HG03196 (cell line): ENCODE data around the gene BYSL.
A peak's percentile ranks its signal among the peaks of the same experiment; 100 is the strongest.
"Not testable (repeated sequence)": the region's sequence is repeated elsewhere in the genome, so short reads cannot be mapped to it uniquely, and the experiment has no call there.

ENCODE experiments used
- ATAC-seq: cut with Tn5 transposase; IDR thresholded peaks from one replicate; pipeline ENCODE4 v1.9.1; 2021; ENCODE audit not compliant: unreplicated experiment

Gene BYSL

DNA sequence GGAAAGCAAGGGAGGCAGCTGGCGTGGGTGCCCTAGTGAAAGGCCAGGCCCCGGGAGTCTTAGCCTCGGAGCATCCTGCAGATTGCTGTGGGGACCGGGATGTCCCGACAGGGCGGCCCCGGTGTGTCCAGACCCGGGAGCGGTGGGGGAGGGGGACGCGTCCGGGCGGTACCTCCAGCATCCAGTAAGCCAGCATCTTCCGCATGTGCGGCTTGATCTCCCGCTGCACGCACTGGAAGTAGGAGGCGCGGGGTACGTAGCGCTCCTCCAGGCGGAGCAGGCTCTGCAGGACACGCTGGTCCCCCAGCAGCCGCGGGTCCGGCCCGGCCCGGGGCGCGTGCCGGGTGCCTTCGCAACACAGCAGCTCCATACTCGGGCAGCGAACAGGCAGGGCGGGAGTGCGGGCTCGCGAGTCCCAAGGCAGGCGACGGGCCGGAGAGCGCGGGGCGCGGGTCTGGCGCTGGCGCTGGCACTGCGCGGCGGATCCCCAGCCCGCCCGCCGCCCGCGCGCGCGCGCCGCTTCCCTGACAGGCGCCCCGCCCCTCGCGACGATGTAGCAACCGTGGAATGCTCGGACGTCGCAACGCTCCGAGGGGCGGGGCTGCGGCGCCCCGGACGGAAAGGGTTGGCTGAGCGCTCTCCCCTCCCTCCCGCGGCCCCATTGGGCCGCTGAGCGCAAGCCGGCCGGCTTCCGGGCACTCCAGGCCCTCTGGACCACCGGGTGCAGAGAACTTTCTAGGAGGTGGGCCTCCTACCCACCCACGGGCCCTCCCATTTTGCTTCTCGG, 20.2 kb downstream of the BYSL start, which contains the start of gene CCND3:
TSS of gene CCND3 (minus strand) at position 529 of the 787 bp plus-strand sequence. CDS start at position 370, 159 bp downstream.
- ATAC-seq = peak; percentile 67

DNA sequence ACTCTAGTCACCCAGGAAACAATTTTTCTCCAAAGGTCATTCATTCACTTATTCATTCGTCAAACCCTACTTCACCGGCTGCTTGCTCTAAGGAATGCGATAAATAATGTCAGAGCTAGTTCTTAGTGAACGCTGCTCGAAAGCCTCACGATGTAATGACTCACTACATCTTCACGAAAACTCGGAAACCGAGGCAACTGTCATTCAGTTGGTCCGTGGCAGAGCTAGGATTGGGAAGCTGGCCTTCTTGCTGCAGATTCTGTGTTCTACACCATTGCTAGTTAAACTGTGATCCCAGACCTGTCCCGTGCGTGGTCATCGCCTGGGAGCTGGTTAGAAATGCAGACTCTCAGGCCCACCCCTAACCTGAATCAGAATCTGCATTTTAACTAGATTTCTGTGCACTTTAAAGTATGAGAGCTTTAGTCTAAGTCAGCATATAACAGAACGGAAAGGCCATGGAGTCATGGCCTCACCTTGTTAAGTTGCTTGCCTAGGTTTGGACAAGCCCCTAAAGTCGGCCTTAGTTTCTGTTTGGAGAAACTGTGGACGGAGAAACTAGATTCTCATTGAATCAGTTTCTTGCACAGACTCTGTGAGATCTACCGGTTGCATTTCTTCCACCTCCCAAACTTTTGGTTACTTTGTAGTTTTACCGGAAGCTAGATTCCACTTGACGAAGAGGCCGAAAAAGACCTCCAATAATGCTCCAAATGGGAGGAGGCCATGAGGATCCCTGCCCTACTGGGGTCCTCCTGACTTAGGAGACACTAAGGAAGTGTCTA, 21.0 kb downstream of the BYSL start:
- ATAC-seq = peak; percentile 4

DNA sequence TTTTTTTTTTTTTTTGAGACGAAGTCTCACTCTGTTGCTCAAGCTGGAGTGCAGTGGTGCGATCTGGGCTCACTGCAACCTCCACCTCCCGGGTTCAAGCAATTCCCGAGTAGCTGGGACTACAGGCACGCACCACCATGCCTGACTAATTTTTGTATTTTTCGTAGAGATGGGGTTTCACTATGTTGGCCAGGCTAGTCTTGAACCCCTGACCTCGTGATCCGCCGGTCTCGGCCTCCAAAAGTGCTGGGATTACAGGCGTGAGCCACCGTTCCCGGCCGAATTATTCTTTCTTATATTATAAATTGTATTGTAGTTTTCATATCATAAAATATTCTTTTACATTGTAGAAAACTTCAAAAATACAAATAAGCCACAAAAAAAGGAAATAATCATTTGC, 21.6 kb downstream of the BYSL start:
- not testable (repeated sequence) for ATAC-seq

DNA sequence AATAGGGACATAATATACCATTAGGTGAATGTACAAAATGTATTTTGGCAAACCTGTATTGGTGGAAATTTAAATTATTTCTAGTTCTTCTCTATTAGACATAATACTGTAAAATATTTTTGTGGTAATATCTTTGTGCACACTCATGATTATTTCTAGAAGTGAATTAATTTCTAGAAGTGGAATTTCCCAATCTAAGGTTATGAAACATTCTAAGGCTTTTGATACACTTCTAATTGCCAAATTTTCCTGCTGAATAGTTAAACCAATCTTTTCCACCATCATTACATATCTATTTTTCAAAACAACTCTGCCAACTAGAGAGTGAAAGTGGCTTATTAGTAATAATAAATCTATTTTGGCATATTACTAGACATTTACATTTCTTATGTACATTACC, 22.2 kb downstream of the BYSL start:
- no peak for ATAC-seq

DNA sequence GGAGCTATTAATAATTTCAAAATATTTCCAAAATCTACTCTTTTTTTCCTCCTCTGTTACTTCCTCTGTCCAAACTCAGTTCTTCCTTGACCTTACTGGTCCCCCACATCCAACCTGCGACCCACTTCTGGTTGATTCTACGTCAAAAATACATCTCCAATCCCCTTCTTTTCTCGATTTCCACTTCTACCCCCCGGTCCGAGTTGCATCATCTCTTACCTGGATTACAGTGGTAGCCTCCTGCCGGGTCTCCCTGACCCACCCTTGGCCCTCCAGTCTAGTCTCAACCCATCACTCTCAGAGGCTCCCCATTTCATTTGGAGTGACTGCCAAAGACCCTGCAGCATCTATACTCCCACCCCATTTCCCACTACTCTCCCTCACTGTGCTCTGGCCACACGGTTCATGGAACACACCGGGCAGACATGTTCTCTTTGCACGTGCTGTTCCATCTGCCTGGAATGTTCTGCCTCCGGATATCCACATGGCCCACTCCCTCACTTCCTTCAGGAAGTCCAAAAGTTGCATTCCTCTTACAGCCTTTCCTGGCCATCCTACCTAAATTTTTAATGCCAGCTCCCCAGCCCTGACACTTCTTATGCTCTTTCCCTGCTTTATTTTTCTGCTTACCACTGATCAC, 26.4 kb downstream of the BYSL start:
- no peak for ATAC-seq

DNA sequence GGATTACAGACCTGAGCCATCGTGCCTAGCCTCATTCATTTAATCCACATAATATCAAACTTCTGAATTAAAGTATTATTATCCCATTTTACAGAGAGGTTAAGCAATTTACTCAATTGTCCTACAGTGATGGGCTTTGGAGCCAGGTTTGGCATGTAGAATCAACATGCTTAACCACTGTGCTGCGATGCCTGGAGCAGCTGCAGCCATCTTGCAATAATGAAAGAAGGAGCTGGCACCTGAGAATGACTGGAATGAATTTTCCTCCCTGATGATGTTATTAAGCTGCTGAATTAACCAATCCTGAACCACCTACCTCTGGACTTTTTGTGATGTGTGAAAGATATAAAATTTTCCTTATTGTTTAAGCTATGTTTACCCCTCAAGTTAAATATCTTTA, 33.4 kb downstream of the BYSL start:
- ATAC-seq = no peak

DNA sequence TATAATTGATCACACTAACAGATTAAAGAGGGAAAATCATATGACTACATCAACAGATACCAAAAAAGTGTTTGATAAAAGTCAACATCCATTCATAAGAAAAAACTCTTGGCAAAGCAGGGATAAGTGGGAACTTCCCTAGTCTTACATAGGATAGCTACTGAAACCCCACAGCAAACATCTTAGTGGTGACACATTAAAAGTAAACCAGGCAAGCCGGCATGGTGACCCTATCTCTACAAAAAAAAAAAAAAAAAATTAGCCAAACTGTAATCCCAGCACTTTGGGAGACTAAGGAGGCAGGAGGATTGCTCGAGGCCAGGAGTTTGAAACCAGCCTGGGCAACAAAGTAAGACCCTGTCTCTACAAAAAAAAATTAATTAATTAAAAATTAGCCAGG, 34.1 kb downstream of the BYSL start:
- no peak for ATAC-seq

DNA sequence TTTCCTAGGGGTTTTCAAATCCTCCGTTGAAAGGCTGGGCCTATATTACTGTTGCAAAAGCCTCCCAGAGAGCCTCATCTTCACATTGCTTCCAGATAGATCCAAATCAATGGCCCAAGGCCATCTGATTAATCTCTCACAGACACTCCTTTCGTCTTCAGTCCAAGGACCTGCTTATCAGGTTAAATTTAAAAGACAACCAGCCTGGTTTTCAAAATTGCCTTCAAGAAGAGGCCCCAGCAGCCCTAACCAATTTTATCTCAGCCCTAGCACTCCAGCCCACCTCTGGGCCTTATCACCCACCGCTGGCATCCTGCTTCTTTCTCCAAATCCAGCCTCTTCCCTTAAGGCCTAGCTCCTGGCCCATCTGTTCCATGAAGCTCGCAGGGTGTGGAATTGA, 35.8 kb downstream of the BYSL start:
- ATAC-seq = no peak

DNA sequence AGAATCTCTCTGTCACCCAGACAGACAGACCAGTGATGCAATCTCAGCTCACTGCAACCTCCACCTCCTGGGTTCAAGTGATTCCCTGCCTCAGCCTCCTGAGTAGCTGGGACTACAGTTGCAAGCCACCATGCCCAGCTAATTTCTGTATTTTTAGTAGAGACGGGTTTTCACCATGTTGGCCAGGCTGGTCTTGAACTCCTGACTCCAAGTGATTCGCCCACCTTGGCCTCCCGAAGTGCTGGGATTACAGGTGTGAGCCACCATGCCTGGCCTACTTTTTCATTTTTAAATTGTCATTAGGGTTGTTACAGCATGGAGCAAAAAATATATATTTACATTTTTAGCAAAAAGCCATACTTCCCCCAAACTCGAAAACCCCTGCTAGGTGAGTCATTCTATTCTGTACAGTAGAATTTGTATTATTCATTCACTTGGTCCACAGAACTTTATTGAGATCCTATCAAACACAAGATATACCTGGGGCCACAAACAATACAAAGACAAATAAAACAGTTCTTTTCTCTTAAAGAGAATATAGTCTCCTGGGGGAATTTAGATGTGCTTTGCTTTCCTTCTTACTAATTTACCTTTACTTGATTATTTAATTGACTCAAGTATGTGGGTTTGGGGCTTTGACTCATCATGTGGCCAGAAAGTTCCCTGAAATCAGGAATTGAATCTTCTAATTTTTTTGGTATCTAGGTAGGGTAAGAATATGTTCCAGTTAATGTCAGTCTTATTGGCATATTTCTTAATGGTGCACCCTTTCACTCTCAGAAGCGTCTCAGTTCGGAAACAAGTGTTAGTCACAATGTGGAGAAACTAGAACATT, 36.9 kb downstream of the BYSL start:
- no peak for ATAC-seq

DNA sequence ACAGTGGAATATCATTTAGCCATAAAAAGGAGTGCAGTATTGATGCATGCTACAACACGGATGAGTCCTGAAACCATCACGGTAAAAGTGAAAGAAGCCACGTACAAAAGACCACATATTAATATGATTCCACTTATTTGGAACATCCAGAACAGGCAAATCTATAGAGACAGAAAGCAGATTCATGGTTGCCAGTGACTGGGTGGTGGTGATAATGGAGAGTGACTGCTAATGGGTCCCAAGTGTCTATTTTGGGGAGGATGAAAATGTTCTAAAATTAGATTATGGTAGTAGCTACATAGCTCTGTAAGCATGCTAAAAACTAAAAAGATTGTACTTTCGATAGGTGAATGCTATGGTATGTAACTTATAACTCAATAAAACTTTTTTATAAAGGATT, 38.7 kb downstream of the BYSL start:
- ATAC-seq = no peak

DNA sequence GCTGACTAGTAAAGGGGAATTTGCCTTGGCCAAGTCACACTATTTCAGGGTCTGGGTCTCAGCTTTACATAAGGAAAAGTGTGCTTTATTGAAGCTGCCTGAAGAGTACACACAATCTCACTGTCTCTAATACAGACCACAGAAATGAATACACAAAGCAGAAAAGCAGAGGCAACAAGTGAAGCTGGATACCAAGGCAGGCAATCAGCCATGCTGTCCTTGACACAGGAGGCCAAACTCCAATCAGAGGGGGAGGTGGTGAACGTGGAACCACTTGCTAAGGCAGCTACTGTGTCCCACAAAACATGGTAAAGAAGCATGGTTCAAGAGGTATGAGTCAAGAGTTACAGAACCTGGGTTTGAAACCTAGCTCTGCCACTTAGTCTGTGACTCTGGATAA, 42.1 kb downstream of the BYSL start:
- ATAC-seq = no peak

DNA sequence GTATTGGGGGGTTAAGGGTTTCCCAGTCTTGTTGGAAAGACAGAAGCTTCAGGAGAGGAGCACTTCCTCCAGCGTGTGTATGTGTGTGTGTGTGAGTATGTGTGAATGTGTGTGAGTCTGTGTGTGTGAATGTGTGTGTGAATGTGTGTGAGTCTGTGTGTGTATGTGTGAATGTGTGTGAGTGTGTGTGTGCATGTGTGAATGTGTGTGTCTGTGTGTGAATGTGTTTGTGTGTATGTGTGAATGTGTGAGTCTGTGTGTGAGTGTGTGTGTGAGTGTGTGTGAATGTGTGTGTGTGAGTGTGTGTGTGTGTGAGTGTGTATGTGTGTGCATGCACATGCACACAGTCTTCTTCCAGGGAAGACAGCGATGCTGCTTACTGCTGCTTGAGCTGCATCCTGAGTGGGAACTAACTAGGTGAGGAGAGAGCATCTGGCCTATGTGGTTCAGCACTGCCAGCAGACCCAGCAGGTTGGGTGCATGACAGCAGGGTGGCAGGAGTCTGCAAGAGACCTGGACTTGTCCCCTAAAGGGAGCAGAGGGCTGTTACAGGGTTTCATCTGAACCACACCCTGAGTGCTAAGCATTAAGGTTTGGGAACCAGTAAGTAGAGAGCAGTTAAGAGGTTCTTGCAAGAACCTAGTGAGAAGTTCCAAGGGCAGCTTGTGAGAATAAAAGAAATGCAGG, 43.0 kb downstream of the BYSL start:
- ATAC-seq = no peak

DNA sequence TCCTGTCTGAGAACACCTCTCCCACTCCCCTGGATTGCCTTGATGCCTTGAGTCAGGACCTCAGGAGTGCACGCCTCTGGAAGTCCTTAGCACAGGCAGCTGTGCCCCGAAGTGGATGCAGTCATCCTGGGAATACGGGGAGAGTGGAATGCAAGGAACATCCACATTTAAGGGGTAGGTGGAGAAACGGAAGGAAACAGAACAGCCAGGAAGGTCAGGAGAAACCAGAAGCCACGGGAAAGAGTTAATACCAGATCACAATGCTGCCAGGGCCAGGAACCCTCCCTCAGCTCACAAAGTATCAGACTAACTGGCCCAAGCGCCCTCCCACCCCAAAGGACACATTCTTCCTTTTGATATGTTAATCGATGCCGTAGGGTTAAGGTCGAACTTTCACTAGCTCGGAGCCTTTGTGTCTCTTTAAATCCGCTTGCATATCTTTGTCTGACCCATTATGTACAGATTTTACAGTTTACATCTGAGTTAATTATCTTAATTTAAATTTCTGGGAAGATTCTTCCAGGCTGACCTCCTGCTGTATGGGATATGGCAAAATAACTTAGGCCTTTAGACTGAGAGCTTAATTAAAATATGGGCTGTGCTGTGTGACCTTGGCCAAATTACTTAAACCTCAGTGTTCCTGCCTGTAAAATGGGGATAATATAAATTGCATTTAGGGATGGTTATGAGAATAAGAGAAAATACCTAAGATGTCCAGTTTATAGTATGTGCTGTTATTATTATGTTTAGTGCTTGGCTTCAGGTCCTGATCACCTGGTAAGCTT, 44.3 kb downstream of the BYSL start:
- no peak for ATAC-seq

DNA sequence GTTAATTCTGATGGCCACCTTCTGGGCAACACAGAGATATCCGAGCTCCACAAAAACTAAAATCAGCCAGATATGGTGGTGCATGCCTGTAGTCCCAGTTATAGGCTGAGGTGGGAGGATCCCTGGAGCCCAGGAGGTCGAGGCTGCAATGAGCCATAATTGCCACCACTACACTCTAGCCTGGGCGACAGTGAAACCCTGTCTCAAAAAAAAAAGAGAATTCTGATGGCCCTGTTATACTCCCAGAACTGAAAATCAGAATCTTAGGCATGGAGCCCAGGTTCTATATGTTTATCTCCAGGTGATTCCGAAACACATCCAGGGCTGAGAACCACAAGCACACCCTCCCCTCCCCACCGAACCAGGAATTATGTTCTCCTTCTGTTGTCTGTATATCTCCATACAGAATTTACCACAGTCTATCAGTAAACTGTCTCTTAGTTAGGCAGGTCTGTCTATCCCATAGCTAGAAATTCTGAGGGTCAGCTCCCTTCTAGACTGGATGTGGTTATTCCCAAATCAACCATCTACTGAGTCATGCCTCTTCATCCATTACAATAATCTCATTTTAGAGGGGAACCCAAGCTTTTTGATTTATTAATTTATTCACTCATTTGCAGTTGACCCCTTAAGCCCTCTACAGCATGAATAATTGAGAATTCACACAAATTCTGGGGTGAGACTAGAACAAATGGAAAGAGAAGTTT, 45.1 kb downstream of the BYSL start:
- ATAC-seq = no peak

DNA sequence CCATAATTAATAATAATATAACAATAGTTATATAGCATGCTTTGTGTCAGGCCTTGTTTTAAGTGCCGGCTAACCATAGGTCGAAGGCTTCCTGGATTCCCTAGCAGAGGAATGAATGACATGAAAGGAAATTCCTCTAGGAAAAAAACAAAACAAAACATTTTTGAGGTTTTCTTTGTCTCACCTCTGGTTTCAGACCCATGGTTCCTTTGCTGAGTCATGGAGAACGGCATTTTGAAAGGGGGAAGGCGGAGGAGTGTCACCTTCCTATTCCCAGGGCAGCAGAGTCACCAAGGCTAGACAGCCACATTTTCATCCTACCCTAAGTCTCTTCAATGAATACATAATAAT, 45.6 kb downstream of the BYSL start:
- no peak for ATAC-seq

DNA sequence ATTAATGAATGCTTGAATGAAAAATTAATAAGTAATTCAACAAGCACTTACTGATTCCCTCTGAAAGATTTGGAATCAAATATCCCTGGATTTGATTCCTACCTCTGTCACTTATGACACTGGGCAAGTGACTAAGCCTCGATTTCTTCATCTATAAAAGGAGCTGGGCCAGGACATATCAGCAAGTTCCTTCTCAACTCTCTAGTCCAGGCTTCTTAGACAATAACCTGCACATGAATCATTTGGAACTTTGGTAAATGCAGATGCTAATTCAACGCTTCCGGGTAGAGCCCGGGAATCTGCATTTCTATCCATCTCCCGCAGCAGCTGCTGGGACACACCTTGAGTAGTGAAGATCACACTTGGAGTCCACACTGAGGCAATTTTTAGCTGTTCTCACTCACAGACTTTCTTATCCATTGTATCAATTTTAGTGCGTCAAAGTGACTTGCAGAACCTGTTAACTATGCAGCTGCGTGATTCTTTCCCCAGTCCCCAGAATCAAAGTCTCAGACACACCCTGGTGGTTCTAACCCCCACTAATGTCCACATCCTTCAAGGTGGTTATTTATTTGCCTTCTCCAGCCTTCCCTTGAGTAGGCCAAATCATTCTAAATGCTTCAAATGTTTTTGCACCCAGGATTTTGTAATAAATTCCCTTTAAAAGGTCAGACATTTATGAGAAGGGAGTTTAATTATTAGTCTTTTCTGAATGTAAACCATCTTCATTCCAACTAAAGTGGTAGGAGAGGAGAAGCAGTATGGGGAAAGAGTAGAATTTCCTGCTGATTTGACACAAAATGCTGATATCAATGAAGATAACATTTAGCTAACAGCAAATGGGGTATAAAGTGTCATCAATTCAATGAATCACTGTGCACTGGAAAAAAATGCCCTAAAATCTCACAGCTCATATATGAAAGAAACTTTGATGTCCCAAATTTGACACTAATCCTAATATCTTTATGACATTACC, 46.3 kb downstream of the BYSL start:
- ATAC-seq = no peak

DNA sequence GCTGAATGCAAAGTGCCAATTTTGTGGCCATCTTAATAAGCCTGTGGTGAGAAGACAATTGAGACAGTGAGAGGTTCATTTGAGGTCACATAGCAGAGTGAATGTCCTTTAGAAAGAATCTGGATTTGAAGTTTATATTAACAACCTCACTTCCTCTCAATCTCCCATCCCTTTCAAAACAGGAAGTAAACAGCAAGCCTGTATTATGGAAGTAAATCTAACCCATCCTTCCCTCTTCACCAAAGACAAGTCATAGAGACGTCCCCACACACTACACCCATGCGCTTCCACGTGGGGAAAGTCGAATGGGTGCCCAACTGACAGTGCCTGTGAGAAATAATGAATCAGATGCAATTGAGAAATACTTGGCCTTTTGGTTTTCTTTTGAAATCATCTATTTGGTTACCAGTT, 49.1 kb downstream of the BYSL start:
- no peak for ATAC-seq

DNA sequence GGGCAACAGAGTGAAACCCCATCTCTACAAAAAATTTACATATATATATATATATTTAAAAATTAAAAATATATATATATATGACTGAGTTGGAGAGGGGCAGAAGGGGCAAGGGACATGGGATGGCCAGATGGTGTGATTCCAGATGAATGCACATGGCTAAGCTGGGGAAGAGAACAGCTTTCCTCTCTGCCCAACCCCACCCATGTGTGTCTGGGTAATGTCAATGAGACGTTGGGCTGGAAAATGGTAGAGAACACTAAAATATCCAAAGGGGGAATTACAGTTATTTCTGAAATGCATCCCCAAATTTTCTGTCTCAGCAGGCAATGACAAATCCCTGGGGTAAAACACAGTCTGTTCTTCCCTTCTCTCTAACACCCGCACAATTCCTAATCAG, 51.5 kb downstream of the BYSL start:
- ATAC-seq = no peak
